ENCODE data around the gene HSPA4. TPM values are rescaled to one million over a fixed set of nuclear protein-coding genes. Genes with fewer than 3 reads are reported as not detected.
"Not testable (repeated sequence)": the region's sequence is repeated elsewhere in the genome, so short reads cannot be mapped to it uniquely, and the experiment has no call there.

Gene HSPA4
- total RNA-seq, 2 donors from 2014 or later, result 51.1 to 73.5 TPM

GRCh38 chr5:133081036-133081435, 29.2 kb downstream of the HSPA4 start:
- Histone ChIP-seq H3K9me3 (no peaks in the 10 kb centered on the region), H3K4me1 (replicated peaks) (no peaks in the 10 kb centered on the region), H3K27ac (no peak overlapping the region), H3K27me3 (replicated peaks; ENCODE audit: insufficient read depth) (no peaks in the 10 kb centered on the region), H3K36me3 (no peaks in the 10 kb centered on the region), H3K4me3 (no peak overlapping the region)
- no peak for DNase-seq (ENCODE audit: low spot score)
- intact Hi-C loops (cut with DNase I), result no loop called here
- WGBS, result 91% methylated on average over 7 of the region's 7 CpGs
- TF ChIP-seq POLR2A (IDR thresholded peaks at IDR 0.05) (no peak), POLR2AphosphoS5 (IDR thresholded peaks at IDR 0.05) (no peak), CTCF (IDR thresholded peaks at IDR 0.05) (no peak)

GRCh38 chr5:133081703-133082102, 29.9 kb downstream of the HSPA4 start:
- Histone ChIP-seq H3K27ac (no peak overlapping the region), H3K4me1 (replicated peaks) (no peaks in the 10 kb centered on the region), H3K36me3 (no peaks in the 10 kb centered on the region), H3K27me3 (replicated peaks; ENCODE audit: insufficient read depth) (no peaks in the 10 kb centered on the region), H3K9me3 (no peaks in the 10 kb centered on the region), H3K4me3 (no peak overlapping the region)
- intact Hi-C loops (cut with DNase I), result no loop called here
- TF ChIP-seq CTCF (IDR thresholded peaks at IDR 0.05), result no peak
- TF ChIP-seq POLR2AphosphoS5 (IDR thresholded peaks at IDR 0.05), result no peak
- TF ChIP-seq POLR2A (IDR thresholded peaks at IDR 0.05), result no peak
- no peak for DNase-seq (ENCODE audit: low spot score)
- whole genome bisulfite sequencing, result 100% methylated on average over 1 of the region's 1 CpG

GRCh38 chr5:133082128-133082527, 30.3 kb downstream of the HSPA4 start:
- TF ChIP-seq CTCF (IDR thresholded peaks at IDR 0.05), result no peak
- no peak for TF ChIP-seq POLR2A (IDR thresholded peaks at IDR 0.05)
- TF ChIP-seq POLR2AphosphoS5 (IDR thresholded peaks at IDR 0.05), result no peak

GRCh38 chr5:133083901-133084300, 32.1 kb downstream of the HSPA4 start:
- DNase-seq (ENCODE audit: low spot score), result no peak
- Histone ChIP-seq H3K27ac (no peak overlapping the region), H3K27me3 (replicated peaks; ENCODE audit: insufficient read depth) (no peaks in the 10 kb centered on the region), H3K4me3 (no peak overlapping the region), H3K36me3 (no peaks in the 10 kb centered on the region), H3K4me1 (replicated peaks) (no peaks in the 10 kb centered on the region), H3K9me3 (no peaks in the 10 kb centered on the region)
- no peak for TF ChIP-seq CTCF (IDR thresholded peaks at IDR 0.05)
- TF ChIP-seq POLR2AphosphoS5 (IDR thresholded peaks at IDR 0.05), result no peak
- TF ChIP-seq POLR2A (IDR thresholded peaks at IDR 0.05), result no peak
- WGBS, result 100% methylated on average over 1 of the region's 1 CpG
- intact Hi-C loops (cut with DNase I), result no loop called here

More at GRCh38 chr5:133082128-133082527, 30.3 kb downstream of the HSPA4 start:
- H3K27me3 ChIP-seq (replicated peaks; ENCODE audit: insufficient read depth), result no peaks in the 10 kb centered on the region
- H3K36me3 ChIP-seq, result no peaks in the 10 kb centered on the region
- no peak overlapping the region for H3K4me3 ChIP-seq
- no peaks in the 10 kb centered on the region for H3K4me1 ChIP-seq (replicated peaks)
- 93% methylated on average over 4 of the region's 4 CpGs for WGBS
- no peak overlapping the region for H3K27ac ChIP-seq
- intact Hi-C loops (cut with DNase I), result no loop called here
- DNase-seq (ENCODE audit: low spot score), result no peak
- no peaks in the 10 kb centered on the region for H3K9me3 ChIP-seq

- DNase-seq (ENCODE audit: low spot score); H3K4me3 ChIP-seq; H3K27ac ChIP-seq; H3K36me3 ChIP-seq; H3K27me3 ChIP-seq (replicated peaks; ENCODE audit: insufficient read depth); intact Hi-C loops (cut with DNase I); H3K4me1 ChIP-seq (replicated peaks); H3K9me3 ChIP-seq: not testable (repeated sequence)
- 95% methylated on average over 6 of the region's 6 CpGs for whole genome bisulfite sequencing
These were observed 33.4 kb downstream of the HSPA4 start for GRCh38 chr5:133085171-133085570.

Measured in prostate gland (tissue), 2 donors.